RPMI8226 (cell line): ENCODE results near the gene SOX8.

Experiments used
- DNase-seq: peaks from one replicate; pipeline ENCODE4 v3.0.0-alpha.2; 2015

The SOX8 gene

GRCh38 chr16:989354-989814 is 7.8 kb downstream of the SOX8 start:
- no peak for DNase-seq

GRCh38 chr16:990516-991291 is 9.1 kb downstream of the SOX8 start:
- DNase-seq, result no peak

- DNase-seq, result no peak
These were observed 9.8 kb downstream of the SOX8 start for GRCh38 chr16:991345-991744.

DNA sequence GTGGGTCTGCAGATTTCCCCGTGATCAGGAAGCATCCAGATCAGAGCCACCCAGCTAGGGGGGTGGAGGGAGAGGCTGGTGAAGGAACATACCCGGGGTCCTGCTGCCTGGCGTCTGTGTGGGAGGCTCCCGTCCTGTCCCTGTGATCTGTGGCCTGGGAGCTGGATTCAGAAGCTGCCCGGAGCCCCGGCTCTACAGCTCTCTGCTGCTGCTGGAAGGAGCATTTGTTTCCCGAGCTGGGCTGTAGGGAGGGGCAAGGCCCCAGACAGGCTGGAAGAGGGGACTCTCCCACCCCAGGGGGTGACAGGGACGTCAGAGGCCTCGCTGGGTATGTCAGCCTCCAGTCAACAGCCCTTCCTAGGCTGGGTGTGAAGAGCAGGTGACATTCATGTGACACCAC is 10.2 kb downstream of the SOX8 start:
- DNase-seq, result no peak

DNA sequence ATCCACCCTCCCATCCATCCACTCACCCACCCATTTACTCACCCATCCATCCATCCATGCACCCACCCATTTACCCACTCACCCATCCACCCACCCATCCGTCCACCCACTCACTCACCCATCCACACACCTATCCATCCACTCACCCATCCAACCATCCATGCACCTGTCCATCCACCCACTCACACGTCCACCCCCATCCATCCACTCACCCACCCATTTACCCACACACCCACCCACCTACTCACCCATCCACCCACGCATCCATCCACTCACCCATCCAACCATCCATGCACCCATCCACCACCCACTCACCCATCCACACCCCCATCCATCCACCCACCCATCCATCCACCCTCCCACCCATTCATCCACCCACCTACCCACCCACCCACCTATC is 12.2 kb downstream of the SOX8 start:
- DNase-seq, result no peak

GRCh38 chr16:995087-995486 is 13.5 kb downstream of the SOX8 start:
- DNase-seq, result no peak

DNA sequence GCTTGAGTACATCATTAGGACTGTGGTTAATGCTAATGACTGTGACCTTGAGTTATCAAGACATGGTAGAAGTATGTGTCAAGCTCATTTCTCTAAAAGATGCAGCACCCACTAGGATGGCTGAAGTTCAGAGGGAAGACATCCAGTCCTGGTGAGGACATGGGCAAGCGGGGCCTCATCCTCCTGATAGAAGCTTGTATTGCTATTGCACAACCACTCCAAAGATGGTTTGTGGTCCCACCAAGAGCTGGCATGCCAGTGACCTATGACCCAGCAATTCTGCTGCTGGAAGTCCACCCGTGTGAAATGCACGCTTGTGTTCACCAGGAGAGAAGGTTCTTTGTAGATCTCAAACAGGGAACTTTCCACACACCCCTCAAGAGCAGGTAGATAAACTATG is 14.2 kb downstream of the SOX8 start:
- DNase-seq, result no peak

DNA sequence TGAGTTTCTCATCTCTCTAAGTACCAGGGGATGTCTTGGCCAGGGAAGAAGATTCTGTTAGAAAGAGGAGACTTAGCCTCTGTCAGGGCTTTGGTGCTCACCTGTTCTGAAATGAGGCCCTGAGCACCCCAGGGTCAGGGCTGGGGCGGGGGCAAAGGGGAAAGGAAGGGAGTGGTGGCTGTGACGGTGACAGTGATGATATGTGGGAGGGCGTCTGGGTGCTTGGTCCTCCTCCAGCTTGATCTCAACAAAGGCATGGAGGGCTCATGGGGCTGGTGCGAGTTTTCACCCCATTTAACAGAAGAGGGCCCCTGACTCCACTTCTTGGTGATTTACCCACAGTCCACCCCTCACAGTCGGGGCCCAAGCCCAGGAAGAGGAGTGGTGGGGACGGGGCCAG is 15.1 kb downstream of the SOX8 start:
- DNase-seq, result no peak

DNA sequence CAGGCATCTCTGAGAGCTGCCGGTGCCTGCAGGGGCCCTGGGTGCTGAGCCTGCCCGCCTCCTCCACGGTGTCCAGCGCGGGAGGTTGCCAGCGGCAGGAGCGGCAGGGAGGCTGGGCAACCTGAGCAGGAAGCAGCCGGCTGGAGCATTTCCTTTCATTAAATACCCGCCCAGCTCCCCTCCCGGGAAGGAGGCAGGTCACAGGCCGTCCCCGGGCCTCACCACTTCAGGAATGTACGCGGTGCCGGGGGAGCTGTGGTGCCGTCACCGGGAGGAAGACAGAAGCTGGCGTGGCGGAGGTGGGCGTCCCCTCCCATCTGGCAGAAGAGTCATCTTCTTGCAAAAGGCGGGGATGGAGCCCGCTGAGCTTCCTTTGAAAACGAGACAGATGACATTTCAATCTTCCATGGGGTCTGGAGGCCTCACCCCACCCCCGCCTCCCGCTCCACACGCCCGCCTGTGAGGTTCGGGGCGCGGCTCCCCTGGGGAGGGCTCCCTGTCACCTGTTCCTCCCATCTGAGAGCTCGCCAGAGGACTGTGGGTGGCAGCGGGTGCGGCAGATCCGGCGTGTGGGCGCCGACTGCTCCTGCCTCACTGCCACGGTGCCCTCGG is 16.0 kb downstream of the SOX8 start:
- DNase-seq, result peak; percentile 61

- peak; percentile 52 for DNase-seq
These were observed 16.6 kb downstream of the SOX8 start for GRCh38 chr16:998211-998610.

DNA sequence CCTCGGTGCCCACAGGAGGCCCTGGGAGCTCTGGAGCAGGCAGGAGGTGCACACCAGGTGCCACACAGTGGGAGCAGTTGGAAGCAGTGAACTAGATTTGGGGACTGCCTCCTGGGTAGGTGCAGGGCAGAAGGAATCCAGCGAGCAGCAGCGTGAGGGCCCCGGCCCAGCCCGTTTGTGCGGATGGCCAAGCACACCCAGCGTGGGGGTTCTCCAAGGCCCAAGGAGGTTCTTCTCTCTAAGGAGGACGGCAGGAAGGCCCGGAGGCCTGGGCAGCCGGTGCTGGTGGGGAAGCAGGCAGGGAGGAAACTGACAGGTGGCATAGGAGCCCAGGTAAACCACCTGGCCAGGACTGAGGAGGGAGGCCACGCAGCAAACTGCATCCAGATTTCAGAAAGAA is 17.0 kb downstream of the SOX8 start:
- no peak for DNase-seq

- DNase-seq, result no peak
These were observed 18.1 kb downstream of the SOX8 start for GRCh38 chr16:999677-1000076.

GRCh38 chr16:1000608-1001007 is 19.0 kb downstream of the SOX8 start:
- DNase-seq, result no peak

GRCh38 chr16:1001096-1001495 is 19.5 kb downstream of the SOX8 start:
- peak; percentile 85 for DNase-seq

DNA sequence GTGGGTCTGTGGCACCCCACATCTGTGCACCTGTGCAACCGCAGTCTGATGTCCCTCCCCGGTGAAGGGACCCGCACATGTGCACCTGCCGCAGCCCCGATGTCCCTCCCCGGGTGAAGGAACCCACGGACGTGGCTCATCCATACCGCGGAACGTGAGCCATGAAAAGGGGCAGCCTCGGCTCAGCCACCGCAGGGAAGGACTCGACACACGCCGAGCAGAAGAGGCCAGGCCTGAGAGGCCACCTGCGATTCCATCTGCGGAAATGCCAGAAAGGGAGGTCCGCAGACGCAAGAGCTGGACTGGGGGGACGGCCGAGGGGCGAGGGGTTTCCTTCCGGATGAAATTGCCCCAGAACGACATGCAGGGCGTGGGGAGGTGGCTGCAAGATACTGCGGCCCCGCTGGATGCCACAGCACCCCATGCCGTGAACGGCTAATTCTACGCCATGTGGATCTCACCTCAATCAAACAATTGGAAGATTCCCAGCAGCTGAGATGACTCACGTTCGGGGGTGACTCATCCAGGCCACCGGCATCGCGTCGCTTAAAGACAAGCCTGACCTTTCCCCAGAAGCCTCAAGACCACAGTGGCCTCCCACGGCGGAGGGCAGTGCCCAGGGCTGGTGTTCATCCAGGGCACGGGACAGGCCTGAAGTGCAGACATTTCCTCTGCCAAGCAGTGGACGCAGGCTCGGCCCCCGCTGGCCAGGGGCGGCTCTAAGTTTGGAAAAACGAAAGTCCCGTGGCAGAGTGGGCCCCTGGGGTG is 21.0 kb downstream of the SOX8 start:
- peak; percentile 87 for DNase-seq

- peak; percentile 62 for DNase-seq
These were observed 22.1 kb downstream of the SOX8 start for GRCh38 chr16:1003391-1004347.

- no peak for DNase-seq
These were observed 23.7 kb downstream of the SOX8 start for GRCh38 chr16:1005286-1005685.

DNA sequence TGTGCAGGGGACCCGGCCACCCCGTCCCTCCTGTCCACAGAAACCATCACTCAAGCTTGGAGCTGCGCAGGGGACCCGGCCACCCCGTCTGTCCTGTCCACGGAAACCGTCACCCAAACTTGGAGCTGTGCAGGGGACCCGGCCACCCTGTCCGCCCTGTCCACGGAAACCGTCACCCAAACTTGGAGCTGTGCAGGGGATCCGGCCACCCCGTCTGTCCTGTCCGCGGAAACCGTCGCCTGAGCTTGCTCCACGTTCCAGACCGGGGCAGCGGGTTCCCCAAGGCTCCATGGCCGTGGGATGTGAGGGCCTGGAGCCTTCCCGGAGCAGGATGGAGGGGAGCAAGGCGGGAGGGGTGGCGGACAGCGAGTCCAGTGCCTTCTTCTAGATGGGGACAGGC is 25.2 kb downstream of the SOX8 start:
- no peak for DNase-seq

DNA sequence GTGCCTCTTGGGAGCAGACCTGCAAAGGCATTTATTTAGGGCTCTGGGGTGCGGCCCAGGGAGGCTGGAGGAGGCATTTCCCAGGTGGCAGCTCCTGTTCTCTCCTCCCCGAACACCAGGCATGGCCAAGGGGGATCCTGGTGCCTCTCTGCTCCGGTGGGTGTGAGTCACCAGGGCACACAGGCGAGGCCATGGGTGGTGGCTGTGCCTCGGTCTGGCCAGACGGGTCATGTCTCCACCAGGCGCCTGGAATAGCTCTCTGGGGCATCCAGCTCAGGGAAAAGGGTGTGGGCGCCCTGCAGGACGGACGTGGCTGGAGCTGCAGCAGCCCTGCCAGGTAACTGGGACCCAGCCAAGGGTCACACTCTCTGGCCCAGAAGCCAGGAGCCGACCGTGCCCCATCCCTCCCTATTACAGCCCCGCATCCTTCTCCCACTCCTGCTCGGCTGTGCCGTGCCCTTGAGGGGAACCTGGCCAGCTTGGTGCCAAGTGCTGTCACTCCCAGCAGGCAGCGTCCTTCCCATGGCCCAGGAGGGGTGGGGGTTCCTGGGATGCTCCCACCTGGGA is 25.8 kb downstream of the SOX8 start:
- no peak for DNase-seq

GRCh38 chr16:1008085-1008484 is 26.5 kb downstream of the SOX8 start:
- DNase-seq, result no peak

GRCh38 chr16:1009358-1010150 is 28.0 kb downstream of the SOX8 start:
- DNase-seq, result no peak

GRCh38 chr16:1010251-1010650 is 28.7 kb downstream of the SOX8 start:
- no peak for DNase-seq
